Measurements from ENCODE around the gene STIM2.

STIM2 gene

DNA sequence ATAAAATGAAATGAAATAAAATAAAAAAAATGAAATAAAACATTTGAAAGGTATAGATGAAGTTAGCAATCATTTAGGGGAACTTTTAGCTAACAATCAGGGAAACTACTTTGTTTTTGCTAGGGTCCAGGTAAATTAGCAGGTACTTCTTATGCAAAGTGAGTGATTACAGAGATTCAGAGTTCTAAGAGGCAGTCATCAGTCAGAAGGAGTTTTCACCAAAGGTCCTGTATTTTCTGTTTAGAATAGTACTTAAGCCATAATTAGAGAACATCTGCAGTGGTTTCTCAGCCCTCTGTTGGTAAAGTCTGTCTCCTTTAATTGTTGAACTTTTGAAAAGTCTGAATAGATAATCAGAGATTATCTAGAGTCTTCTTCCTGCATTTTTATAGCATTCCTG is 50.6 kb downstream of the STIM2 start:
- H3K9ac ChIP-seq (ENCODE audit: low read depth, low read length, poor library complexity), result no peak overlapping the region
- H3K4me3 ChIP-seq (ENCODE audit: low read length in 2 of 2), result no peak overlapping the region
- no peak overlapping the region for H3K4ac ChIP-seq (ENCODE audit: low read length)
- no peak overlapping the region for H3K4me2 ChIP-seq (ENCODE audit: insufficient read depth, low read length, poor library complexity, severe bottlenecking)
- no peak overlapping the region for H3K18ac ChIP-seq (ENCODE audit: low read length)
- H3K4me1 ChIP-seq (ENCODE audit: control insufficient read depth in 2 of 2, insufficient read depth in 1 of 2, low read depth in 1 of 2, low read length in 2 of 2), result peaks cover 0 to 4% of the 10 kb centered on the region in 2 donors
- no peak overlapping the region for H3K14ac ChIP-seq (ENCODE audit: low read length)
- no peak overlapping the region for H2BK12ac ChIP-seq (ENCODE audit: low read length)
- no peak overlapping the region for H2AFZ ChIP-seq (ENCODE audit: low read length)
- peaks cover 0 to 1% of the 10 kb centered on the region in 2 donors for H3K9me3 ChIP-seq (replicated peaks in 1 of 2; ENCODE audit: control insufficient read depth in 2 of 2, insufficient read depth in 1 of 2, low read depth in 1 of 2, low read length in 2 of 2)
- no peak for DNase-seq (ENCODE audit: low spot score)
- H3K36me3 ChIP-seq (replicated peaks in 1 of 2; ENCODE audit: control insufficient read depth in 2 of 2, insufficient read depth in 2 of 2, low read length in 2 of 2), result no peaks in the 10 kb centered on the region
- no peak overlapping the region for H4K91ac ChIP-seq (ENCODE audit: low read depth, low read length, poor library complexity)
- no peak overlapping the region for H2AK5ac ChIP-seq (ENCODE audit: low read depth, low read length)
- H2BK15ac ChIP-seq (ENCODE audit: low read length), result no peak overlapping the region
- no peak overlapping the region for H3K27ac ChIP-seq (replicated peaks; ENCODE audit: low read length)
- peaks cover 3% of the 10 kb centered on the region for H3K79me1 ChIP-seq (ENCODE audit: low read depth, low read length)
- H3K27me3 ChIP-seq (ENCODE audit: control insufficient read depth in 3 of 3, insufficient read depth in 3 of 3, low read depth in 1 of 3, low read length in 3 of 3), result no peaks in the 10 kb centered on the region
- no peak overlapping the region for H2BK5ac ChIP-seq (ENCODE audit: low read length)
- H3K23ac ChIP-seq (ENCODE audit: low read depth, low read length, poor library complexity), result no peak overlapping the region
- no peak overlapping the region for H2BK120ac ChIP-seq (ENCODE audit: low read depth, low read length)
- H4K8ac ChIP-seq (ENCODE audit: low read depth, low read length), result no peak overlapping the region

- Histone ChIP-seq H3K9me3 (replicated peaks in 1 of 2; ENCODE audit: control insufficient read depth in 2 of 2, insufficient read depth in 1 of 2, low read depth in 1 of 2, low read length in 2 of 2) (peaks cover 0 to 2% of the 10 kb centered on the region in 2 donors), H3K4me2 (ENCODE audit: insufficient read depth, low read length, poor library complexity, severe bottlenecking) (no peak overlapping the region), H2AFZ (ENCODE audit: low read length) (no peak overlapping the region), H3K4ac (ENCODE audit: low read length) (no peak overlapping the region), H3K27me3 (ENCODE audit: control insufficient read depth in 3 of 3, insufficient read depth in 3 of 3, low read depth in 1 of 3, low read length in 3 of 3) (no peaks in the 10 kb centered on the region), H3K14ac (ENCODE audit: low read length) (no peak overlapping the region), H3K79me1 (ENCODE audit: low read depth, low read length) (peaks cover 3% of the 10 kb centered on the region), H4K8ac (ENCODE audit: low read depth, low read length) (no peak overlapping the region), H4K91ac (ENCODE audit: low read depth, low read length, poor library complexity) (no peak overlapping the region), H2BK12ac (ENCODE audit: low read length) (no peak overlapping the region), H3K36me3 (replicated peaks in 1 of 2; ENCODE audit: control insufficient read depth in 2 of 2, insufficient read depth in 2 of 2, low read length in 2 of 2) (no peaks in the 10 kb centered on the region), H3K4me1 (ENCODE audit: control insufficient read depth in 2 of 2, insufficient read depth in 1 of 2, low read depth in 1 of 2, low read length in 2 of 2) (peaks cover 0 to 4% of the 10 kb centered on the region in 2 donors), H3K27ac (replicated peaks; ENCODE audit: low read length) (no peak overlapping the region), H2BK5ac (ENCODE audit: low read length) (no peak overlapping the region), H2BK15ac (ENCODE audit: low read length) (no peak overlapping the region), H2AK5ac (ENCODE audit: low read depth, low read length) (no peak overlapping the region), H3K9ac (ENCODE audit: low read depth, low read length, poor library complexity) (no peak overlapping the region), H2BK120ac (ENCODE audit: low read depth, low read length) (no peak overlapping the region), H3K23ac (ENCODE audit: low read depth, low read length, poor library complexity) (no peak overlapping the region), H3K4me3 (ENCODE audit: low read length in 2 of 2) (no peak overlapping the region), H3K18ac (ENCODE audit: low read length) (no peak overlapping the region)
- no peak for DNase-seq (ENCODE audit: low spot score)
- WGBS, 2 donors (ENCODE audit: extremely low coverage in 2 of 2, insufficient read length in 2 of 2, insufficient replicate concordance in 1 of 2), result no CpG with 5 or more reads among the region's 6 CpGs
Measured at GRCh38 chr4:26912069-26912468, 51.4 kb downstream of the STIM2 start.

DNA sequence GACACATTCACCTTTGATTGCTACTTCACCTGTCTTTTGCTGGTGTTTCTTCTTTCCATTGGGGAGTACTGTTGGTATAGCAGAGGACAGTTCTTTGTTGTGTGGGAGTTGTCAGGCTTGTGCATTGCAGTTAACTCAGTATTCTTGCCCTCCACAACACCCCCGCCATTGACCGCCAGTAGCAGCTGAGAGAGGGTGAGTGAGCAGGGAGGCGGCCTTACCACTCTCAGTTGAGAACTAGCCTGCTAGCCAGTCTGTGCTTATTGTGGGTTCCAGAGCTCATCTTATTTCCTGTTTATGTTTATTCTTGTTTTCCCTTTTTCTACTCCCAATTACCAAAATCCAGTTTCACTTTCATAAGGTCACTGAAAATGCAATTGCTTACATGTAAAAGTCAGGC is 52.2 kb downstream of the STIM2 start:
- Histone ChIP-seq H3K23ac (ENCODE audit: low read depth, low read length, poor library complexity) (no peak overlapping the region), H4K91ac (ENCODE audit: low read depth, low read length, poor library complexity) (no peak overlapping the region), H3K79me1 (ENCODE audit: low read depth, low read length) (peaks cover 3% of the 10 kb centered on the region), H3K14ac (ENCODE audit: low read length) (no peak overlapping the region), H4K8ac (ENCODE audit: low read depth, low read length) (no peak overlapping the region), H2BK5ac (ENCODE audit: low read length) (no peak overlapping the region), H2BK12ac (ENCODE audit: low read length) (no peak overlapping the region), H3K4ac (ENCODE audit: low read length) (no peak overlapping the region), H2AK5ac (ENCODE audit: low read depth, low read length) (no peak overlapping the region), H2AFZ (ENCODE audit: low read length) (no peak overlapping the region), H3K36me3 (replicated peaks in 1 of 2; ENCODE audit: control insufficient read depth in 2 of 2, insufficient read depth in 2 of 2, low read length in 2 of 2) (no peaks in the 10 kb centered on the region), H2BK15ac (ENCODE audit: low read length) (no peak overlapping the region), H3K27me3 (ENCODE audit: control insufficient read depth in 3 of 3, insufficient read depth in 3 of 3, low read depth in 1 of 3, low read length in 3 of 3) (no peaks in the 10 kb centered on the region), H3K27ac (replicated peaks; ENCODE audit: low read length) (no peak overlapping the region), H3K9ac (ENCODE audit: low read depth, low read length, poor library complexity) (no peak overlapping the region), H3K4me3 (ENCODE audit: low read length in 2 of 2) (no peak overlapping the region), H3K18ac (ENCODE audit: low read length) (no peak overlapping the region), H2BK120ac (ENCODE audit: low read depth, low read length) (no peak overlapping the region), H3K9me3 (replicated peaks in 1 of 2; ENCODE audit: control insufficient read depth in 2 of 2, insufficient read depth in 1 of 2, low read depth in 1 of 2, low read length in 2 of 2) (peaks cover 0 to 2% of the 10 kb centered on the region in 2 donors), H3K4me2 (ENCODE audit: insufficient read depth, low read length, poor library complexity, severe bottlenecking) (no peak overlapping the region), H3K4me1 (ENCODE audit: control insufficient read depth in 2 of 2, insufficient read depth in 1 of 2, low read depth in 1 of 2, low read length in 2 of 2) (peaks cover 0 to 4% of the 10 kb centered on the region in 2 donors)
- no peak for DNase-seq (ENCODE audit: low spot score)
- WGBS, 2 donors (ENCODE audit: extremely low coverage in 2 of 2, insufficient read length in 2 of 2, insufficient replicate concordance in 1 of 2), result no CpG with 5 or more reads among the region's 3 CpGs

DNA sequence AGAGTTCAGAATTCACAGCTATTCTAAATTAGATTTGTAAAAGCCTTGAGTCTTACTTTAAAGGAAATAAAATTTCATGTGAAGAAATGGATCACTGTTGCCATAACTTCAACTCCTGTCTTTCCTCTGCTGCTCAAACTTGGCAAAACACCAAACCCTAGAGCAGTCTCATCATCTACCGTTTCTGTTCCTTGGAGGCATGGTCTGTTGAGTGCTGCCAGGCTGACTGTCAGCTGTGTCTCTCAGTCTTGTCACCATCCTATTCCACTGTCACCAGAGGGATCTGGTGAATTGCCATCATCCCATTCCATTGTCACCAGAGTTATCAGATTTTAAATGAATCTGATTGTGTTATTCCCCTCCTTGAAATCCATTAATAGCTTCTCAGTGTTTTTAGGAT is 55.6 kb downstream of the STIM2 start:
- no peak for DNase-seq (ENCODE audit: low spot score)

More for the DNA sequence above, 55.6 kb downstream of the STIM2 start:
- peaks cover 2 to 20% of the 10 kb centered on the region in 2 donors for H3K36me3 ChIP-seq (replicated peaks in 1 of 2; ENCODE audit: control insufficient read depth in 2 of 2, insufficient read depth in 2 of 2, low read length in 2 of 2)
- H3K4me2 ChIP-seq (ENCODE audit: insufficient read depth, low read length, poor library complexity, severe bottlenecking), result no peak overlapping the region
- WGBS, 2 donors (ENCODE audit: extremely low coverage in 2 of 2, insufficient read length in 2 of 2, insufficient replicate concordance in 1 of 2), result no CpG with 5 or more reads among the region's 1 CpG
- no peak overlapping the region for H3K9ac ChIP-seq (ENCODE audit: low read depth, low read length, poor library complexity)
- no peak overlapping the region for H2BK12ac ChIP-seq (ENCODE audit: low read length)
- H2AFZ ChIP-seq (ENCODE audit: low read length), result no peak overlapping the region
- no peak overlapping the region for H3K4me3 ChIP-seq (ENCODE audit: low read length in 2 of 2)
- H3K4me1 ChIP-seq (ENCODE audit: control insufficient read depth in 2 of 2, insufficient read depth in 1 of 2, low read depth in 1 of 2, low read length in 2 of 2), result peaks cover 0 to 4% of the 10 kb centered on the region in 2 donors
- H3K18ac ChIP-seq (ENCODE audit: low read length), result no peak overlapping the region
- no peak overlapping the region for H3K4ac ChIP-seq (ENCODE audit: low read length)
- H2BK120ac ChIP-seq (ENCODE audit: low read depth, low read length), result no peak overlapping the region
- H3K27me3 ChIP-seq (ENCODE audit: control insufficient read depth in 3 of 3, insufficient read depth in 3 of 3, low read depth in 1 of 3, low read length in 3 of 3), result no peaks in the 10 kb centered on the region
- no peak overlapping the region for H4K91ac ChIP-seq (ENCODE audit: low read depth, low read length, poor library complexity)
- no peak overlapping the region for H2BK5ac ChIP-seq (ENCODE audit: low read length)
- H2AK5ac ChIP-seq (ENCODE audit: low read depth, low read length), result no peak overlapping the region
- H3K9me3 ChIP-seq (replicated peaks in 1 of 2; ENCODE audit: control insufficient read depth in 2 of 2, insufficient read depth in 1 of 2, low read depth in 1 of 2, low read length in 2 of 2), result peaks cover 2 to 9% of the 10 kb centered on the region in 2 donors
- H3K14ac ChIP-seq (ENCODE audit: low read length), result no peak overlapping the region
- no peak overlapping the region for H4K8ac ChIP-seq (ENCODE audit: low read depth, low read length)
- H3K79me1 ChIP-seq (ENCODE audit: low read depth, low read length), result peaks cover 3% of the 10 kb centered on the region
- H3K27ac ChIP-seq (replicated peaks; ENCODE audit: low read length), result no peak overlapping the region
- no peak overlapping the region for H2BK15ac ChIP-seq (ENCODE audit: low read length)
- H3K23ac ChIP-seq (ENCODE audit: low read depth, low read length, poor library complexity), result no peak overlapping the region
